ENCODE data around the gene NTSR1. TPM values are rescaled to one million over a fixed set of nuclear protein-coding genes. Genes with fewer than 3 reads are reported as not detected.

Gene NTSR1
- total RNA-seq, 1 donor from 2014 or later, result 0.40 TPM

DNA sequence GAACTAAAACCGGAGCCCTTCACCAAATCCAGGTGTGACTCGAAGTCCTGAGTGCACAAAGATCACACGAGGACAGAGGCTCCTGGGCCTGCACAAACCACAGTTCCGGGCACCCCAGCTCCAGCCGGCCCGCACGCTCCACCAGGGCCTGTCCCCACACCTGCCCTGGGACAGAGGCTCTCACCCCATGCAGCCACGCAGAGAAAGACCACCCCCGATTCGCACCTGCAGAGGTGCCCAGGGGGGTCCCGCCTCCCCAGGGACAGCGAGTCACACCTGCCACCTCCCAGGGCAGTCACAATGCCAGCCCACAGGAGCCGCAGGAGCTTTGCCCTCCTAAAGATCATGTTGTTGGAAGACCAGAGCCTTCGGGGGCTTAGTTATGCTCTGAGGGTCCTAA is 62.3 kb downstream of the NTSR1 start:
- DNase-seq (ENCODE audit: low spot score), result no peak

DNA sequence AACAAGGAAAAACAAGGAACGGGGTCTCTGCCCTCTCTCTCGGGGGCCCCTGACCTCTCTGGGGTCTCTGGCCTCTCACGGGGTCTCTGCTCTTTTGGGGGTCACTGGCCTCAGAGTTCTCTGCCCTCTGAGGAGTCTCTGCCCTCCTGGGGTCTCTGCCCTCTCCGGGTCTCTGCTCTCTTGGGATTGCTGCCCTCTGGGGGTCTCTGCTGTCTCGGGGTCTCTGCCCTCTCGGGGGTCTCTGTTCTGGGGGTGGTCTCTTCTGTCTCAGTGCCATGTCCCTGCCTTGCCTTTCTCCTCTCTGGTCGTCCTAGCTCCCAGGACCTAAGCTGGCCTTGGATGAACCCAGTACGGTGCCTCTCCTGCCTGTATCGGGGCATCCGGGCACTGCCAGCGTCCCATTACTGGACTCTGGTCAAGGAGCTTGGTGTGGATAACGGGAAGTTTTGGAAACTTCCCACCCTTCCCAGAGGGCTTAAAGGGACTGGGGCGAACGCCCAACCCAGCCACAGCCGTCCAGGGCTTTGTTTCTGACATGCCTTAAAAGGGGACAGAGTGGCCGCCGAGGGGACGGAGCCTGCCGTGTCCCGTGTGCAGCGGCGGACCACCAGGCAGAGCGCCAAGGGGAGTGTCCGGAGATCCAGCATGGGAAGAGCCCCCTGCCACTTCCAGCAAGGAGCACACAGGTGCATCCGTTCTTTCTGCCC is 62.9 kb downstream of the NTSR1 start:
- no peak for DNase-seq (ENCODE audit: low spot score)

DNA sequence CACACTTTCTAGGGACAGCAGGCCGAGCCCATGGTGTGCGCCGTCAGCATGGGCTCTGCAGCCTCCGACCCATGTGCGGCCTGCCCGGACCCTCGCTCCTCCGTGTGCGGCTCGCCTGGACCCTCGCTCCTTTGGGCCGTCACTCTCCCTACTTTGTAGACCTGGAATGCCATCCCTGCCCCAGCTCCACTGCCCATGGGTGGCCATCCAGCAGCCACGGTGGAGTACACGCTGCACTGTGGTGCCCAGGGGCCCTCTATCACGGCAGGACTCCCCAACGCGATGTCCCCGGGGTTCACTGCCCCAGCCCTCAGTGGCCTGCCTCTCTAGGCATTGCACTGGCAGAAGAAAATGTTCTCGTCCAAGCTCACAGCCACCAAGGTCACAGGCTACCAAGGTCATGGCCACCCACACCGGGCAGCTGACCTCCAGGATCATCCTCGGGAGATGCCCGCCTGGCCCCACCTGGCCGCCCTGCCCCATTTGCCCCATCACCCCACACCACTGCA is 63.5 kb downstream of the NTSR1 start:
- no peak for DNase-seq (ENCODE audit: low spot score)

DNA sequence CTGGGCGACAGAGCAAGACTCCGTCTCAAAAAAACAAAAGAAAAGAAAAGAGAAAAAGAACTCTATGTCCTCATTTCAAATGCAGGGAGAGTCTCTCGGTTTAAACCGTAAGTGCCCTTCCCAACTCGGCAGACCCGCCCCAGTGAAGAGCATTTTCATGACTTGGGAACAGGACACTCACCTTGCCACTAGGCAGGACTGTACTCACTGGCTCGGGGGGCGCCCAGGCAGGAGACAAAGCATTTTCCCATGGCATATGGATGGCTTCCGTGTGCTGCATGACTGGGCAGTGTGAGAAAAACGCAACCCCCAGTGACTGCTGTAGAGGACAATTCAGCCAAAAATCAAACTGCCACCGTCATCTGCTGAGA is 64.0 kb downstream of the NTSR1 start:
- DNase-seq (ENCODE audit: low spot score), result no peak

DNA sequence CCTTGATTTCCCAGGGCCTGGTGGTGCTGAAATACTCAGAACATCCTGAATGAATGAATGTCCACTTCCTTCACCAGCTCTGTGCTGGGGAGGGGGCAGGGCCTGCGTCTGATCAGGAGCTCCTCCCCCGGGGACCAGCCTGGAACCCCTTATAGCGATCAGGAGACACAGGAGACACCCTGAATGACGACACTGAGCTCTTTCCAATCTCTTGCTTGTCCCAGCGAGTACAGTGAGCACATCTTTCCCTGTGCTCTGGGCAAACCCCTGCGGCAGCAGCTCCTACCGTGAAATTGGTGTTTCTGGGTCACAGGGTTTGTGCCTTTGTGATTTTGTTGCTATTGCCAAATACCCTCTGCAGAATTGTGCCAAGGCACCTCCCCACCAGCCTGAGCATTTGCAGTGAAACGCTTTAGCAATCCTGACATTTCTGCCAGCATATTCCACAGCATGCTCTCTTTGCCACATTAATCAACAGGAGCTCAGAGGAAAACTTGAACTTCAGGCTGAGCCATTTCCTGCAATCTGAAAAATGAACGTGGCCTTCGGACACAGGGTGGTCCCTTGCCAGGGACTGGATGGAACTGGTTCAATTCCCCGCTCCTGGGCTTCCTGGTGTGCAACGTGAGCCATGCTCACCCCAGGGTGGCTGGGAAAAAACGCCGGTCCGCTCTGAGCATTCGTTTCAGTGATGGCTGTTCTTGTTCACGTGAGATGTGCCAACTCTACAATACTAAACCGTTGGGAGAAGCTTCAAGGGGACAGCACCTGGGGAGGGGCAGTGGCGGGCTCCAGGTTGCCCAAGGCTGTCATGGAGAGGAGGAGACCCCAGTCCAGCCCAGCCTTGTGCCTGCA is 64.6 kb downstream of the NTSR1 start:
- no peak for DNase-seq (ENCODE audit: low spot score)

DNA sequence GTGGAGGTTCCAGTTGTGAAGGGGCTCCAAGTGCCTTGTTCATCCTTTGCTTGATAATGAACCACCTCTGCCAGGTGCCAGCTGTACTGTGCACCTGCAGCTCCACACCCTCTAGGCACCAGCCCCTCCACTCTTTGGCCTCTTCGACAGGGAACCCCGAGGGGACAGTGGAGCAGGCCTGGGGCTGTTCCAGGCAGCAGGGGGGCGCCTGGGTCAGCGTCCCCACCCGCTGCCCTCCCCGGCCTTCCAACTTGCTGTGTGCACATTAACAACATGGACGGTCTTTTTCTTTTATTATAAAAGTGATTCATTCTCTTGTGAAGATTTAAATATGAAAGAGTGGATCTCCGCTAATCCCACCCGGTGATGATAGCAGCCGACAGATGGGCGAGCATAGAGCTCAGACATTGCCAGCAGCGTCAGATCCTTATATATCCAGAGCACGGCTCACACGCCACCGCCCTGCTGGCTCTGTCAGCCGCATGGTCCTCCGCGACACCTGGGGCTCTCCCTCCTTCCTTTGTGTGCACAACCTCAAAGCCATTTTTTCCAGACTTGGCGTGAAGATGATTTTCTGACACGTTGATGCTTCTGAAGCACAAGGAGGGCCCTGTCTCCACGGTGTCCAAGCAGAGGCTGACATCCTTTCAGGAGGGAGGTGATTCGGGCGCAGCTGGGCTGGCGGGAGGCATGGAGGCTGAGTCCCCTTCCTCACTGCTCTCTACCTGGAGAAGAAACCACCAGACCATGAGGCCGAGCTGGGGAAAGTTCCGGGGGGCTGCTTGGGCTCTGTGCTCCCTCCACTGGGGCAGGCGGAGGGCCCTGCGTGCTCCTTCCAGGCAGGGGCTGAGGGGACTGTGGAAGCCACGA is 65.4 kb downstream of the NTSR1 start:
- no peak for DNase-seq (ENCODE audit: low spot score)

DNA sequence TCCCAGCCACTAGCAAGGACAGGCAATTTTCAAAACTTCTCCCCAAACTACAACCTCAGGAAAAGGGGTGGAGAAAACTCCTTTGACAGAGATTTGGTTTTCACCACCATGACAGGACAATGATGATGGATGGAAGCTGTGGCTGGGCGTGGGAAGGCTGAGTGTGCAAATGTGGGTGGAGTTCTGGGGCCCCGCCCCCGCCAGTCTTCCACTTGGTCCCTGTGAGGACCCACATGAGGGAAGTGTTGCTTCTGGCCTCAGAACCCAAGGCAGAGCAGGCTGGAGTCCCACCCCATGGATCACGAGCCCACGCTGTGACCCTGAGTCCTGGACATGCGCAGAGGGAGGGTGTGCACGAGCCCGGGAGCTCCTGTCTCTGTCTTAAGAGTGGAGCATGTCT is 66.1 kb downstream of the NTSR1 start:
- DNase-seq (ENCODE audit: low spot score), result no peak

DNA sequence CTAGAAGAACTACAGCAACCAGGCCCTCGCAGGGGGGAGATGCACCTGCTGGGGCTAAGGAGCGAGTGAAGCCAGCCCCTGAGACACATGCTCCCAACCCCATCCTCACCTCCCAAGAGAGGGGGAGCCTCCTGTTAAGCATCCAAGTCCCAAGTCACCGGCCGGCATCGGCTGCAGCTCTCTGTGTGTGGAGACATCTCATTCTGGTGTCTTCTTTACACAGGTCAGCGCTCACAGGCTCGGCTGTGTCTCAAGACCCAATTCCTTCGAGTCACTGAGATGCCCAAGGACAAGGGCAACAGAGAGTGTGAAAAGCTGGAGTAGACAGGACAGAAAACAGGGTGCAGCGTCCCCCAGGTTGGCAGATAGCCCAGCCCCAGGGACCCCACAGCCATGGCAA is 66.6 kb downstream of the NTSR1 start:
- no peak for DNase-seq (ENCODE audit: low spot score)

DNA sequence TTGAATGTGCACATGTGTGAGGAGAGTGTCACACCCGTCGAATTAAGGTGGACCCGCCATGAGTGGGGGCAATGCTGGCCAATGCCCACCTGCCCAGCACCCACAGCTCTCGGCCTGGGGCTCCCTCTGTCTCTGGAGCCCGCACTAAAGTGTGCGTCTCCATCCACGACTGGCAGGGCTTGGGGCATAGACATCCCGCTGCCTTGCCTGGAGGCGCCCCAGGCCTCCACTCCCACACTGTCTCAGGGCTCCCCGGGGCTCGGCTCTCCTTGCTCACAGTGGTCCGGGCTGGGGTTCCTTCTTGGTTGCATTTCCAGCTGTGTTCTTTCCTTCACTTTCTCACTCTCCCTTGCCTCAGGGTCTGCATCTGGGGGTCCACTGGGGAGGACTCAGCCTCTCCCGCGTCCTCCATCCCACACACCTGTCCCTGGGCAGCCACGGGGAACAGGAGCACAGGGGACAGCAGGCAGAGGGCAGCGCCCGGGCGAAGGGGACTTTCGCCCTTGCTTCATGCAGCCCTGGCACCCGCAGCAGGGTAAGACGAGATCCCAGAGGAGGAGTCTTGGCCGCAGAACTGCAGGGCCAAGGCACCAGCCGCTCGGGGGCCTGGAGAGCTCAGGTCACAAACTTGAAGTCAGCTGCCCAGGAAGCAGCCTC is 67.5 kb downstream of the NTSR1 start:
- DNase-seq (ENCODE audit: low spot score), result no peak

DNA sequence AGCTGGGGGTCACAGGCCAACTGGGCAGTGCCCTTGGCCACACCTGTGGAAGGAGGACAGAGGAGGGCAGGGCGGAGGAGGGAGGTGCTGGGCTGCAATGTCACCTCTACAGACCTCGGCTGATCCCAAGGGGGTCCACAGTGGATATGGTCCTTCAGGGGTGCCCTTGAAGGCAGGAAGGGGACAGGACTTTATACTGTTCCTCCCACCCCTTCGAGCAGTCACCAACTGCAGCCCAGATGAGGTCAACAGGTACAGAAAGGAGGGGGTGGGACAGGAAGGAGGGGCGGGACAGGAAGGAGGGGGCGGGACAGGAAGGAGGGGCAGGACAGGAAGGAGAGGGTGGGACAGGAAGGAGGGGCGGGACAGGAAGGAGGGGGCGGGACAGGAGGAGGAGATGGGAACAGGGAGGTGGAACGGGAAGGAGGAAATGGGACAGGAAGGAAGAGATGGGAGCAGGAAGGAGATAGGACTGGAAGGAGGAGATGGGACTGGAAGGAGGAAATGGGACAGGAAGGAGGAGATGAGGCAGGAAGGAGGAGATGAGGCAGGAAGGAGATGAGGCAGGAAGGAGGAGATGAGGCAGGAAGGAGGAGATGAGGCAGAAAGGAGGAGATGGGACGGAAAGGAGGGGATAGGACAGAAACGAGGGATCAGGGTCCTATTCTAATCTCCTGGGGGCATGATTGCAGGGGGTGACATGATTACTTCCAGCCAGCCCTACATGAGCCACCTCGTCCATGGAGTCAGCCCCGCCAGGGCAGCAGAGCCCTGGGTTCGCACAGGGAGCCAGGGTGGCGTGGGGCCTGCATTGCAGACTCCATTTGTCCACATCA is 68.3 kb downstream of the NTSR1 start:
- no peak for DNase-seq (ENCODE audit: low spot score)

DNA sequence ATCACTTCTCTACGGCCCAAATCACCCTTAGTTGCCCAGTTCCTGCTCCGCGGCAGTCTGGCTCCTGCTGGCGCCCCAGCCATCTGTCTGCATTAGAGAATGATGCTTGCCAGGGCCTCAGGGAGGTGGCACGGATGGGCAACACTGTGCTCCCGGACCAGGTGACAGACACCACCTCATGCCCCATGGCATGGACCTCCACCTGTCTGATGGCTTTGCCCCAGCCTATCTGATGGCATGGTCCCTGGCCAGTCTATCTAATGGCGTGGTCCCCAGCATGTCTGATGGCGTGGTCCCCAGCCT is 68.8 kb downstream of the NTSR1 start:
- no peak for DNase-seq (ENCODE audit: low spot score)

DNA sequence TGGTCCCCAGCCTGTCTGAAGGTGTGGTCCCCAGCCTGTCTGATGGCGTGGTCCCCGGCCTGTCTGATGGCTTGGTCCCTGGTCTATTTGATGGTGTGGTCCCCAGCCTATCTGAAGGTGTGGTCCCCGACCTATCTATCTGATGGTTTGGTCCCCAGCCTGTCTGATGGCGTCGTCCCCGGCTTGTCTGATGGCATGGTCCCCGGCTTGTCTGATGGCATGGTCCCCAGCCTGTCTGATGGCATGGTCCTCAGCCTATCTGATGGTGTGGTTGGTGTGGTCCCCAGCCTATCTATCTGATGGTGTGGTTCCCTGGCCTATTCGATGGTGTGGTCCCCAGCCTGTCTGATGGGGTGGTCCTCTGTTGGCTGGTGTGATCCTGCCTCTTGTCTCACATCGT is 69.4 kb downstream of the NTSR1 start:
- no peak for DNase-seq (ENCODE audit: low spot score)

DNA sequence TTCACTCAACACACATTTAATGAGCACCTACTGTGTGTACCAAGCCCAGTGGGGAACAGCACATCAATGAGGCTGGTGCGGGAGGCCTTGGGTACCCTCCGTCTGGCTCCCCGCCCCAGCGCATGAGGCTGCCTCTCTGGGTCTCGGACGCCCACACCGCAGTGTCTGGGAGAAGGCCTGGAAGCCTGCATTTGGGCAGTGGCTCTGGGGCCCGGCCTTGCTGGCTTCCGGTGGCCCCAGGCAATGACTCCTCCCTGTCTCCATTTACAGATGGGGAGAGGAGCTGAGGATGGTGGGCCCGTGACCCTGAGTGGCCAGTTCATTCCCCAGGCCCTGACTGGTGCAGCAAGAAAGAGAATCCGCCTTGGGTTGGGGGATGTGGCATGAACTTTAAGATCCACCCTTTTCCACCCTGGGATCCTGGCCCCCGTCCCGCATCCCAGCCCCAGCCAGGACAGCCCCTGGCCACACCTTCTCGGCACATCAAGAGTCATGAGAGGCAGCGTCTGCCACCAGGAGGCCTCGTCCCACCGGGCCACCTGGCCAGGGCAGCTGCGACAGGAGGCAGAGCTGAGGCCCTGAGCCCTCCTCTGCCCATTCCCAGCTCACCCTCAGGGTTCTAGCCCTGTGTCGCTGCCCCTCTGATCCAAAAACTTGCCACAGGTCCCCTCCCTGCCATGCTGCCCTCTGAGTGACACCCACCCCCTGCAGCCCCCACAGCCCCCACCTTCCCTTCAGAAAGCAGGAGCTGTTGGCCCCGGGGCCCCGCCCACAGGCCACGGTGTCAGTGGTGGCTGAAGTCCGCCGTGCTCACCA is 70.2 kb downstream of the NTSR1 start:
- DNase-seq (ENCODE audit: low spot score), result no peak

DNA sequence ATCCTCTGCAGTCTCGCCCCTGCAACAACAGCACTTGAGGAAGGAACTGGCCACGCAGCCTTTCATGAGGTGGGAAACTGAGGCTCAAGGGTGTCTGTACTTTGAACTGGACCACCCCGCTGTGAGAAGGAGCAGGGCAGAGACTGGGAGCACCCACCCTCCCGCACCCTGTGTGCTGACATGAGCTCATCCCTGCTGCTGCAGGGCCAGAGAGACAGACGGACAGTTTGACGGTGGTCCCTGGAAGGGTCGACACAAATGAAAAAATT is 70.7 kb downstream of the NTSR1 start:
- DNase-seq (ENCODE audit: low spot score), result no peak

DNA sequence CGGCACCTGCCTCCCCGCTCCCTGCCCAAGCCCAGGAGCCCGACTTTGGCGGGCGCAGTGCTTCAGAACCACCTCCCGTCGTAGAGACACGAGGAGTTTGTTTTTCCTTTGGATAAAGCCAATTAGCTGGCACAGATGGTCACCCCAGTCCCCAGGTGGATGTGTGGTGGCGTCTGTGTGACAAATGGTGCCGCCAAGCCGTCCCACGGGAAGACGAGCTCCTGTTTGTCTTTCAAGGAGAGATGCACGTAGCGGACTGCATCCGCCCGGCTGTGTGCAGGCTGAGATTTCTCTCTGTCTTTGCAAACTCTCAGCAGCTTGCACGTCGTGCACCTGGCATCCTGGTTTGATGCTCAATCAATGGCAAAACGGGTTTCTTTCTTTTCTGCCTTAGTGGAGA is 71.6 kb downstream of the NTSR1 start:
- no peak for DNase-seq (ENCODE audit: low spot score)

DNA sequence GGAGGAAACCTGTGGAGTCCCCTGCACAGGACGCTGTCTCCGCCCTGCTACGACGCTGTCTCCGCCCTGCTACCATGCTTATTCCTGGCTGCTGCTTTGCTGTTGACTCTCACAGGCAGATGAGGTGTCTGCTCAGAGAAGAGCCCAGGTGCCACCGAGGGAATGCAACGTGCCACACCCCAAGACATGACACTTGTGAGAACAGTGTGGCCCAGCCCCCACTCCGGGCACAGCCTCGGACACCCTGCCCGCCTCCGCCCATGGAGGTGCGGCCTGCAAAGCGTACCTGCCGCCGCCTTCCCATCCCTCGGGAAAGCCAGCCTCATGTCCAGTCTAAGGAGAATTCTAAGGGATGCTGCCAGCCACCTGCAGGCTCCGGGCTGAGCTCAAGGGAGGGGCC is 72.1 kb downstream of the NTSR1 start:
- DNase-seq (ENCODE audit: low spot score), result no peak

DNA sequence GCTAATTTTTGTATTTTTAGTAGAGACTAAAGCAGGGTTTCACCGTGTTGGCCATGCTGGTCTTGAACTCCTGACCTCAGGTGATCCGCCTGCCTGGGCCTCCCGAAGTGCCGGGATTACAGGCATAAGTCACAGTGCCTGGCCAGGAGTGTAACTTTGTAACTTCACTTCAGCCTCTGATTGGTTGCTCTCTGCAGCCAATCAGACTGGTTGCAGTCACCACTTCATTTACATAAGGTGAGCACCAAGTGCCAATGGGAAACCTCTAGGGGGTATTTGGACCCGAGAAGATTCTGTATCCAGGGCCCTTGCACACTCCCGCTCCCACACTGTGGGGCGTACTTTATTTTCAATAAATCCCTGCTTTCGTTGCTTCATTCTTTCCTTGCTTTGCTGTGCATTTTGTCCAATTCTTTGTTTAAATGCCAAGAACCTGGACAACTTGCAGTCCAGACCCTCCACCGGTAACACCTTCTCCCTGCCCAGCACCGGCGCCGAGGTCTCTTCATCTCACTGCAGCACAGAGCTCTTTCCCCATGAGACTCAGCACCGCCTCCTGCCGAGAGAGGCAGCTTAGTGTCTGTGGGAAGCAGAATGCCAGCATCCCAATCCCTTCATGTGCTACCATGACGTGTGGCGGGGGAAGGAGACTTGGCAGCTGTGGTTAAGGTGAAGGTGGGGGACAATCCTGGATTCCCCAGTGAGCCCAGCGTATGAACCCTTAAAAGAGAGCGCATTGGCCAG is 73.7 kb downstream of the NTSR1 start:
- no peak for DNase-seq (ENCODE audit: low spot score)

DNA sequence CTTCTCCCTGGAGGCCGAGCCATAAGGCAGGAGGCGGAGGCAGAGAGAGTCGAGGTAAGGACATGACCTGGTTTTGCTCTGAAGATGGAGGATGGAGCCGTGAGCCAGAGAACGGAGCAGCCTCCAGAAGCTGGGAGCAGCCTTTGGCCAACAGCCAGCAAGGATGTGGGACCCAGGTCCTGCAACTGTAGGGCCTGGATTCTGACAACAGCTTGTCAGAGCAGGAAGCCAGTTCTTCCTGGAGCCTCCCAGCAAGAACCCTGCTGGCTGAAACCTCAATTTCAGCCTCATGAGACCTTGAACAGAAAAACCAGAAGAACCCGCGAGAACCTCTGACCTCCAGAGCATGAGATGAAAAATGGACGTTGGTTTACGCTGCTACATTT is 74.2 kb downstream of the NTSR1 start:
- no peak for DNase-seq (ENCODE audit: low spot score)

DNA sequence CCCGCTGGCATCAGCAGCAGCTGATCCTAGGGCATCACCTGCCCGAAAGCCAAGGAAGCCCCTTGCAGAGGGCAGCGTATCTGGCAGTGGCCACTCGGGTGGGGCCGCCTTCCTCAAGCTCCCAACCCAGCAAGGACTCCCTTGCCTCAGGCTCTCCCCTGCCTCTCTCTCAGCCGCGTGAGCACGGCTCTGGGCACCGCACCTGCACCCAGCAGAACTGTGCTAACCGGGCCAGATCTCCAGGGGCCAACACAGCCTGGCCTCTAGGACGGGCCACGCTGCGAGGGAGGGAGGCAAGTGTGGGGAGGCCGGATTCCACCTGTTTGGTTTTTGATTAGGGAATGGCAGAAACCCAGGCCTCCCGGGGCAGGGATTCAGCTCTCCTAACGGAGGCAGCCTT is 75.9 kb downstream of the NTSR1 start:
- no peak for DNase-seq (ENCODE audit: low spot score)

DNA sequence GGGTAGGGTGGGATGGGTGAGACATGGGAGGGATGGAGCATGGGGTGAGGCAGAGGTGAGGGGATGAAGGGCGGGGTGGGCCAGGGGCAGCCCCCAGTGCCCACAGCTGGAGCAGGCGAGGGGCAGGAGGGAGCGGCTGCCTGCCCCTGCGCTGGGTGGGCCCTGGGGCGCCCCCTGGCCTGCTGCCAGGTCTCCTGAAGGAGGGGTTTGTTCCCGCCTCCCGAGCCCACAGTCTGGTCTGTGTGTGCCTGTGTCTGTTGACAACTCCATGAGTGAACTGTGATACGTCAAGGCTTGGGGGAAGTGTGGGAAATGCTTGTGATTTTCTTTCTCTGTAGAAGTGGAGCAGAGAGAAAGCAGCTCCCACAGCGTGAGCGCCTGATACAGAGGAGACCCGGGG is 76.8 kb downstream of the NTSR1 start:
- no peak for DNase-seq (ENCODE audit: low spot score)
